Uterus (tissue), 4 donors: ENCODE data around the gene ZNF300. TPM values are rescaled to one million over a fixed set of nuclear protein-coding genes. Genes with fewer than 3 reads are reported as not detected.

ENCODE experiments used
- total RNA-seq, 4 donors: library from RNA; depleted of rRNA in 3 of 4; stranded (reverse); fragments of >200 nt in 3 of 4; gene quantifications; one replicate each; pipeline versions ENCODE4 v1.1.0 to v1.2.4, GENCODE V29; 2014 to 2023
- donor health status: DM: yes; HTN: yes; CAD: no.

Gene ZNF300
- total RNA-seq, 4 donors from 2014 or later, result 5.9 to 27.4 (median 7.0) TPM

Other genes starting within 250 kb of the ZNF300 start
- 10 to 100 TPM in 1 of 4 donors, 1 to 10 TPM in 2, not detected in 1; 3.2 to 69.1 (median 3.4) TPM for gene MYOZ3, start 243.7 kb downstream of the ZNF300 start, total RNA-seq
- gene RBM22, start 203.9 kb downstream of the ZNF300 start, total RNA-seq, result 10 to 100 TPM; 38.2 to 58.4 (median 43.2) TPM
- gene DCTN4, start 146.0 kb downstream of the ZNF300 start, total RNA-seq, result 10 to 100 TPM; 33.3 to 82.7 (median 62.3) TPM
- gene SMIM3, start 126.2 kb downstream of the ZNF300 start, total RNA-seq, result 10 to 100 TPM in 3 of 4 donors, 1 to 10 TPM in 1; 2.6 to 55.9 (median 32.1) TPM
- gene IRGM, start 58.5 kb downstream of the ZNF300 start, total RNA-seq, result under 1 TPM in 1 of 4 donors, not detected in 3; 0.48 TPM
- 1,000 to 10,000 TPM in 1 of 4 donors, 100 to 1,000 TPM in 2, 1 to 10 TPM in 1; 5.7 to 1,241 (median 263) TPM for gene GPX3, start 115.6 kb upstream of the ZNF300 start, total RNA-seq
- gene TNIP1, start 176.1 kb upstream of the ZNF300 start, total RNA-seq, result 10 to 100 TPM; 35.6 to 70.8 (median 50.7) TPM